ENCODE results near the gene DDX54. TPM values are rescaled to one million over a fixed set of nuclear protein-coding genes. Genes with fewer than 3 reads are reported as not detected.

The DDX54 gene
- total RNA-seq, 1 experiment from 2014 or later: 83.0 TPM

- Mint-ChIP-seq H3K36me3 (ENCODE audit: insufficient read depth in 1 of 3, low read depth in 3 of 3) (no peaks in the 10 kb centered on the region; a peak in 3 of 7 replicates), H3K4me1 (peaks cover 12 to 18% of the 10 kb centered on the region in 2 experiments), H3K9me3 (peaks cover 6% of the 10 kb centered on the region in 2 experiments; a peak in 4 of 5 replicates), H3K27me3 (ENCODE audit: low read depth) (peaks cover 6% of the 10 kb centered on the region), H3K27ac (no peak overlapping the region), H3K4me3 (no peak overlapping the region)
- no peak for TF ChIP-seq CTCF (conservative IDR thresholded peaks at IDR 0.05)
- H3K23ac ChIP-seq (ENCODE audit: insufficient read length, low read depth, low read length): no peak overlapping the region
- H3K4me2 ChIP-seq (ENCODE audit: insufficient read depth, insufficient read length, low read length): no peak overlapping the region
- no peak overlapping the region for H3K9ac ChIP-seq (ENCODE audit: extremely low read depth, insufficient read length, low read length)
- DNase-seq: no peak
- WGBS (ENCODE audit: extremely low coverage, insufficient read length, low lambda C conversion rate): no CpG with 5 or more reads among the region's 5 CpGs
- H3K23me2 ChIP-seq (ENCODE audit: insufficient read length, low read depth, low read length, poor library complexity, severe bottlenecking): peaks cover 2% of the 10 kb centered on the region
- no peak overlapping the region for H2BK5ac ChIP-seq (ENCODE audit: insufficient read length, low read length)
- no peaks in the 10 kb centered on the region for H3K79me2 ChIP-seq (ENCODE audit: insufficient read depth, low read length)
- no peak overlapping the region for H2BK20ac ChIP-seq (ENCODE audit: low read depth, low read length, poor library complexity, severe bottlenecking)
- H3K4ac ChIP-seq (ENCODE audit: low read depth, low read length): no peak overlapping the region
- H4K20me1 ChIP-seq (ENCODE audit: control insufficient read depth, insufficient read depth, insufficient read length): no peaks in the 10 kb centered on the region
- no peak overlapping the region for H3T11ph ChIP-seq (ENCODE audit: low read length)
- H2BK120ac ChIP-seq (ENCODE audit: low read depth, low read length, poor library complexity, severe bottlenecking): no peak overlapping the region
- no peak overlapping the region for H3K56ac ChIP-seq (ENCODE audit: insufficient read length, low read depth, low read length)
- no peak overlapping the region for H3K27ac ChIP-seq (ENCODE audit: insufficient read length, low read depth, low read length)
- H2AK5ac ChIP-seq (ENCODE audit: insufficient read length, low read length): no peak overlapping the region
- H4K91ac ChIP-seq (ENCODE audit: insufficient read length, low read depth, low read length): no peak overlapping the region
- H2BK15ac ChIP-seq (ENCODE audit: low read depth, low read length): no peak overlapping the region
- no peak overlapping the region for H4K8ac ChIP-seq (replicated peaks; ENCODE audit: insufficient read length, low read depth, low read length)
- no peak overlapping the region for H3K18ac ChIP-seq (ENCODE audit: insufficient read length, low read depth, low read length)
- H2BK12ac ChIP-seq (ENCODE audit: insufficient read length, low read depth, low read length): no peak overlapping the region
- no peak overlapping the region for H2AFZ ChIP-seq (ENCODE audit: low read length)
- H3K27me3 ChIP-seq (ENCODE audit: insufficient read depth, low read length): no peaks in the 10 kb centered on the region
- H3K79me1 ChIP-seq (ENCODE audit: insufficient read depth, low read depth, low read length, poor library complexity, severe bottlenecking): no peaks in the 10 kb centered on the region
- peaks cover 2% of the 10 kb centered on the region; the same call in 1 of the 2 replicates for H3K4me1 ChIP-seq (ENCODE audit: insufficient read depth, low read length)
- no peak overlapping the region for H4K5ac ChIP-seq (ENCODE audit: insufficient read length, low read depth, low read length)
- H3K9me3 ChIP-seq (ENCODE audit: control insufficient read depth, low read depth, low read length): no peaks in the 10 kb centered on the region
- no peak overlapping the region for H3K14ac ChIP-seq (ENCODE audit: insufficient read depth, low read length)
Measured at GRCh38 chr12:113144806-113145205, 40.5 kb downstream of the DDX54 start.
